Inferior parietal cortex (tissue), 1 donor: ENCODE results near the gene CD74.
"Not testable (repeated sequence)": the region's sequence is repeated elsewhere in the genome, so short reads cannot be mapped to it uniquely, and the experiment has no call there.

Experiments used
- DNase-seq: peaks from one replicate; pipeline ENCODE4 v3.0.0-alpha.2; 2016; ENCODE audit errors: extremely low spot score

Gene CD74

GRCh38 chr5:150412319-150413175 lies at the start of gene CD74:
Gene CD74, minus strand, starts transcription at chr5:150412910. Its CDS starts 161 bp downstream, at chr5:150412749.
- no peak for DNase-seq

- DNase-seq: no peak
These were observed 48.5 kb upstream of the CD74 start for GRCh38 chr5:150461231-150461630.

- DNase-seq: no peak
These were observed 48.1 kb upstream of the CD74 start for GRCh38 chr5:150460781-150461180.

- peak; percentile 73 for DNase-seq
These were observed 46.3 kb upstream of the CD74 start for GRCh38 chr5:150458802-150459557.

GRCh38 chr5:150457562-150458240 lies 45.0 kb upstream of the CD74 start:
- no peak for DNase-seq

GRCh38 chr5:150457121-150457520 lies 44.4 kb upstream of the CD74 start:
- DNase-seq: no peak

GRCh38 chr5:150454492-150455229 lies 42.0 kb upstream of the CD74 start:
- no peak for DNase-seq

GRCh38 chr5:150454027-150454426 lies 41.3 kb upstream of the CD74 start:
- DNase-seq: not testable (repeated sequence)

- no peak for DNase-seq
These were observed 40.2 kb upstream of the CD74 start for GRCh38 chr5:150452914-150453313.

GRCh38 chr5:150451594-150451993 lies 38.9 kb upstream of the CD74 start:
- DNase-seq: no peak

- DNase-seq: peak; percentile 92
These were observed 37.0 kb upstream of the CD74 start, which contains the start of gene RPS14 for GRCh38 chr5:150449517-150450339. Gene RPS14, minus strand, starts transcription at chr5:150449739. Its CDS starts 2,006 bp downstream, at chr5:150447733.

- DNase-seq: no peak
These were observed 36.3 kb upstream of the CD74 start for GRCh38 chr5:150448952-150449516.

GRCh38 chr5:150448334-150448733 lies 35.6 kb upstream of the CD74 start:
- DNase-seq: no peak

GRCh38 chr5:150447188-150447587 lies 34.5 kb upstream of the CD74 start:
- DNase-seq: no peak

- no peak for DNase-seq
These were observed 33.9 kb upstream of the CD74 start for GRCh38 chr5:150446583-150446982.

- DNase-seq: no peak
These were observed 33.4 kb upstream of the CD74 start for GRCh38 chr5:150446088-150446487.

GRCh38 chr5:150444770-150445169 lies 32.1 kb upstream of the CD74 start:
- DNase-seq: no peak

- peak; percentile 66 for DNase-seq
These were observed 30.7 kb upstream of the CD74 start for GRCh38 chr5:150443242-150444075.

GRCh38 chr5:150442699-150443080 lies 30.0 kb upstream of the CD74 start:
- no peak for DNase-seq
